ENCODE measurements around the gene LRIF1.
"Not testable (repeated sequence)": the region's sequence is repeated elsewhere in the genome, so short reads cannot be mapped to it uniquely, and the experiment has no call there.

The LRIF1 gene

GRCh38 chr1:110951161-110951560 lies 12.6 kb downstream of the LRIF1 start:
- no peak for DNase-seq (ENCODE audit: low read depth)

DNA sequence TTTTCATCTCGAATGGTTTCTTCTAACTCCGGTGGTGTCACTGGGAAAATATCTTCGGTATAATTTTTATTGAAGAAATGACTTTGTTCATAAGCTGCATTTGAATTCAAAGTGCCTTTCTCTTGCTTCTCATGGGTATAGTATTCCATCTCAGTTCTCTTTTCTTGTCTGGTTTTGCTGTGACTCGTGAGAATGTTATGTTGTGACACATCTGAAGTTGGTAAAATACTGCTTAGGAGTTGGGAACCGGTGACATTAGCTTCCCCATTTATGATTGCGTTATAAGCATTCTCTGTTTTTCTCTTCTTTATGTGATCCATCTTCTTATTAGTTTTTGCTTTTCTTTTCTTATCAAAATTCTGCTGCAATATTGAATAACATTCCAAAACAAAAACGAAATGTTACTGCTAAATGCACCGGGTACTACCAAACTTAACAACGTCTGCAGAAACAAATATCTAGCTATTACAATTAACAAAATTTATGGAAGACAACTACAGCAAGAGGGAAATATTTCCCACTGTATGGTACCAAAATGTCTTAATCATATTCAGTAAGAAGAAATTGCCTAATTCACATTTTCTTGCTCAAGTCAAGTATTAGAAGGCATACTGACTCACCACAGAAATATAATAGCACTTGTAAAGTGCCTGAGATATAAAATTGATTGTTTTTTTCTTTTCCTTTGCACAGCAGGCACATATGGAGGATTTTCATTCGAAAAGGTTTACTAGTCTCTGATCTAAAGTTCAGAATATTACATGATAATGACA lies 15.5 kb downstream of the LRIF1 start:
- DNase-seq (ENCODE audit: low read depth) = no peak

DNA sequence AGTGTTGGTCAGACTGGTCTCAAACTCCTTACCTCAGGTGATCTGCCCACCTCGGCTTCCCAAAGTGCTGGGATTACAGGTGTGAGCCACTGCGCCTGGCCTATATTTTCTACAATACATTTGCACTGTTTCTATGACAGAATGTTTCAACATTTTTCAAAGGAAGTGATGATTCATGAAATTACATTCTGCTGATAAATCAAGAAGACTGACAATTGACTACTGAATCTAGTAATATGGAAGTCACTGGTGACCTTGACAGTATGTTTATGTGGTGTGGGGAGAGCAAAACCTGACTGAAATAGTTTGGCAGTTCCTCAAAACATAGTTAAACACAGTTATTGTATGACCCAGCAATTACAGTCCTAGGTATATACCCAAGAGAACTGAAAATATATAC lies 18.1 kb downstream of the LRIF1 start:
- DNase-seq (ENCODE audit: low read depth) = no peak

DNA sequence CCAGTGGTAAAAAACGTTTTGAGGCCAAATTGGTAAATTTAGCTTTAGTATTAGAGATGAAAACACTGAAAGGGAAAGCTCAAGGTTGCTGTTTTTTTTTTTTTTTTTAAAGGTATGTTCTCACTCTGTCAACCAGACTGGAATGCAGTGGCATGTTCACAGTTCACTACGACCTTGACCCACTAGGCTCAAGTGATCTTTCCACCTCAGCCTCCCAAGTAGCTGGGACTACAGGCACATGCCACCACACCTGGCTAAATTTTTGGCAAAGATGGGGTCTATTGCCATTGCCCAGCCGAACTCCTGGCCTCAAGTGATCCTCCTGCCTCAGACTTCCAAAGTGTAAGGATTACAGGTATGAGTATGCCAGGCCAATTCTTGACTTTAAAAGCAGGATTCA lies 18.9 kb downstream of the LRIF1 start:
- DNase-seq (ENCODE audit: low read depth) = no peak

DNA sequence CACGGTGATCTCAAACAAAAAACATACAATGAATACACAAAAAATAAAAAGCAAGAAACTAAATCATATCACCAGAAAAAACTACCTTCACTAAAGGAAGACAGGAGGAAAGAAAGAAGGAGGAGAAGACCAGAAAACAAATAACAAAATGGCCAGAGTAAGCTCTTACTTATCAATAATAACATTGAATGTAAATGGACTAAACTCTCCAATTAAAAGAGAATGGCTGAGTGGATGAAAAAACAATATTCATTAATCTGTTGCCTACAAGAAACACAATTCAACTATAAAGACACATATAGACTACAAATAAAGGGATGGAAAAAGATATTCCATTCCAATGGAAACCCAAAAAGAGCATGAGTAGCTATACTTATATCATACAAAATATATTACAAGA lies 27.2 kb downstream of the LRIF1 start:
- DNase-seq (ENCODE audit: low read depth) = no peak

- not testable (repeated sequence) for DNase-seq (ENCODE audit: low read depth)
Measured at GRCh38 chr1:110931097-110931496, 32.6 kb downstream of the LRIF1 start.

DNA sequence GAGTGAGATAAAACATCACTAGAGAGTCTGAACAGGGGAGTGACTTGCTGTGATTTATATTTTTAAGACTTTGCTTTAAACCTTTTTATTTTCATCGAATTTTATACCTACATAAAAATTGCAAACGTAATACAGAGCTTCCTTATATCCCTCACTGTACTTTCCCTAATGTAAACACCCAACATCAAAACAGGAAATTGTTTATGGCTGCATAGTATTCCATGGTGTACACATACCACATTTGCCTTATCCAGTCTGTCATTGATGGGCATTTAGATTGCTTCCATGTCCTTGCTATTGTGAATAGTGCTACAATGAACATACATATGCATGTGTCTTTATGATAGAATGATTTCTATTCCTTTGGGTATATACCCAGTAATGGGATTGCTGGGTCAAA lies 34.8 kb downstream of the LRIF1 start:
- no peak for DNase-seq (ENCODE audit: low read depth)

DNA sequence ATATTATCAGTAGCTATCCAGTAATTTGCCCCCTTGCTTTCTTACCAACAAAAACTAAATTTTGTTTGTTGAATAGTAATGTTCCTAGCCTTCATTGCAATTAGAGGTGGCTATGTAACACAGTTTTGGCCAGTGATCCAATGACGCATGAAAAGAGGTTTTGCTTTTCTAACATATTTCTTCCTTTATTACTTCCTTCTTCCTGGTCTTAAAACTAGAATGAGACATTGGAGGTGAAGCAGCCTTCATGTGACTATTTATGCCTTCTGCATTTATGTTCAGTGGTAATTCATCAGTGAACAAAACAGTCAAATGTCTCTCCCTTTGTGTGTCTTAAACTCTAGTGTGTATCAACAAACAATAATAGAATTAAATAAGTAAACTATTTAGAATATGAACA lies 35.5 kb downstream of the LRIF1 start:
- no peak for DNase-seq (ENCODE audit: low read depth)

GRCh38 chr1:110927484-110928075 lies 36.1 kb downstream of the LRIF1 start:
- DNase-seq (ENCODE audit: low read depth) = no peak

GRCh38 chr1:110921953-110922352 lies 41.8 kb downstream of the LRIF1 start:
- no peak for DNase-seq (ENCODE audit: low read depth)

DNA sequence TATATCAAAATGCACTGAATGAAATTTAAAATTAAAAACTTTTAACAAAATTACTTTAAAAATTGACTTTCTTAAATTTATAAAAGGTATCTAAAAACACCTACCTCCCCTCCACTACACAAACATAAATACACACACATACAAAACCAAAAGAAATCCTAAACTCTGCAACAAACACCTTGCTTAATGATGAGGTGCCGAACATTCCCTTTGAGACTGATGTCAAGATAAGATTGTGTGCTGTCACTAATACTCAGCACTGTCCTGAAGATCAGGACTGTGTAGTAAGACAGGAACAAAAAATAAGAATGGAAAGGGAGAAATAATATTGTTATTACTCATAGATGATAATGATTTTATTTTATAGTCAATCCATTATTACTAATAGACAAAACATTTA lies 45.7 kb downstream of the LRIF1 start:
- no peak for DNase-seq (ENCODE audit: low read depth)

- peak; percentile 21 for DNase-seq (ENCODE audit: low read depth)
Measured at GRCh38 chr1:110916669-110917306, 46.9 kb downstream of the LRIF1 start.

- DNase-seq (ENCODE audit: low read depth) = no peak
Measured at GRCh38 chr1:110916274-110916668, 47.5 kb downstream of the LRIF1 start.

GRCh38 chr1:110915804-110916203 lies 47.9 kb downstream of the LRIF1 start:
- DNase-seq (ENCODE audit: low read depth) = no peak

DNA sequence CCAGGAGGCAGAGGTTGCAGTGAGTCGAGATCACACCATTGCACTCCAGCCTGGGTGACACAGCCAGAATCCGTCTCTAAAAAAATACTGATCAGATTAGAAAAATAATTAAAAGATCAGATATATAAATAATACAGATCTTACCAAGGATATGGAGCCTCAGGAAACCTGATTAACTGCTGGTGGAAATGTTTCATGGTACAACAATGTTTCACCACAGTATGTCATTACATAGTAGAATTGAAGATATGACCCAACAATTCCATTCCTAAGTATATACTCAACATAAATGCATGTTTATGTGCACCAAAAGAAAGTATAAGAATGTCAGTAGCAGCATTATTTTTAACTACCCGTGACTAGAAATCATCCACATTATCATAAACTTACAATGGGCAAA lies 49.0 kb downstream of the LRIF1 start:
- DNase-seq (ENCODE audit: low read depth) = no peak

DNA sequence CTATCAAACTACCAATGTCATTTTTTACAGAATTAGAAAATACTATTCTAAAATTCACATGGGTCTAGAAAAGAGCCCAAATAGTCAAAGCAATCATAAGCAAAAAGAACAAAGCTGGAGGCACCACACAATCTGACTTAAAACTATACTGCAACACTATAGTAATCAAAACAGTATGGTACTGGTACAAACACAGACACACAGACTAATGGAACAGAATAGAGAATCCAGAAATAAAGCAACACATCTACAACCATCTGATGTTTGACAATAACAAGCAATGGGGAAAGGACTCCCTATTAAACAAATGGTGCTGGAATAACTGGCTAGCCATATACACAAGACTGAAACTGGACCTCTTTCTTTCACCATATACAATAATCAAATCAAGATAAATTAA lies 50.9 kb downstream of the LRIF1 start:
- DNase-seq (ENCODE audit: low read depth) = no peak

GRCh38 chr1:110903853-110904500 lies 59.7 kb downstream of the LRIF1 start:
- no peak for DNase-seq (ENCODE audit: low read depth)

- no peak for DNase-seq (ENCODE audit: low read depth)
Measured at GRCh38 chr1:110902820-110903463, 60.8 kb downstream of the LRIF1 start.

- no peak for DNase-seq (ENCODE audit: low read depth)
Measured at GRCh38 chr1:110899458-110899843, 64.3 kb downstream of the LRIF1 start.

- DNase-seq (ENCODE audit: low read depth) = no peak
Measured at GRCh38 chr1:110898734-110899457, 64.8 kb downstream of the LRIF1 start.

DNA sequence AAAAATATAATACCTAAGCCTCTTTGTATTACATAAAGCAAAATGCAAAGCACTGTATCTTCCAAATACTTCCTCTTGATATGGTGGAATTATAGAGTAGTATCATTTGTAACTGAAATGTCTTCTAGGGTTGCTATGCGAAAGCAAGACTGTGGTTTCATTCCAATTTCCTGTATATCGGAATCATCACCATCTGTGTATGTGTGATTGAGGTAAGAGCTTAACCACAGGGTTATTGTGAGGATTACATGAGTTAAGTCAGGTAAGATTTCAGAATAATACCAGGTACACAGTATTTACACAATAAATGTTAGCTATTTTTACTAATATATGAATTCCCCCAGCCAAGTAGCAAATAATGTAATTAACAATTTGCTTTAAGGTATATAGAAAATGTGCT lies 66.0 kb downstream of the LRIF1 start:
- DNase-seq (ENCODE audit: low read depth) = no peak

Measured in activated T-cell treated with anti-CD3 and anti-CD28 coated beads for 48 hours (primary cell).